Measurements from ENCODE around the gene CERS6.
A peak's percentile ranks its signal among the peaks of the same experiment; 100 is the strongest.
"Not testable (repeated sequence)": the region's sequence is repeated elsewhere in the genome, so short reads cannot be mapped to it uniquely, and the experiment has no call there.

The CERS6 gene

DNA sequence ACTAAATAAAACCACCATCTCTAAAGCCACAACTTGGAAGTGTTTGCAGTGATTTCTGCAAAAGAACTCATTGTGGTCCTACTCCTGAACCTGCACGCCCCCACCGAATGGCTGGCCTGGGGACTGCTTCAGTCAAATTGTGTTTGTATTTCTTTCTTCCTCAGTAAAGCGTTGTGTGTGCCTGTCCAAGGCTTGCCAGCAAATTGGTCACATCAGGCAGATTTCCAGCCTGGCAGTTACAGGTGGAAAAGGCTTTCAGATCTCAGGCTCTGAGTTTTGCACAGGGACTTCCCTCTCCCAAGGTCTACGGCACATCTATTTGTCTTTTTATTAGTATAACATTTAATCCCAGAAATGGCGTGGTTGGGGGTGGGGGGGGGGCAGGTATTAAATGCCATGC lies 292.4 kb downstream of the CERS6 start:
- no peak for DNase-seq

DNA sequence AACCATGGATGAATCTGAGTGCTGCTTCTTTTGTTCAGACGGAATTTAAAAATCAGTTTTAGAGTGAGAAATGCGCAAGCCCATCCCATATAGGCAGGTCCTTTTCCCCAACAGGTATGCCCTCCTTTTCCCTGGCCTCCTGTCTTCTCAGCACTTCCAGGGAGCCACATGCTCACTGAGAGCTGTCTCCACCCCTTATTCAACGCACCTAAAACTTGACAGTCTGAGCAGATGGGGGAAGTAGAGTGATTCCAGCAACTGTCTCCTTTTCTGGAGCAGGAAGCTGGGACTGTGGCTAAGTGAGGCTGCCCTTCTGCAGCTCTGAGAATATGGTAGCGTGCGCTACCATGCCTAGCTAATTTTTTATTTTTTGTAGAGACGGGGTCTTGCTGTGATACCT lies 293.2 kb downstream of the CERS6 start:
- no peak for DNase-seq

DNA sequence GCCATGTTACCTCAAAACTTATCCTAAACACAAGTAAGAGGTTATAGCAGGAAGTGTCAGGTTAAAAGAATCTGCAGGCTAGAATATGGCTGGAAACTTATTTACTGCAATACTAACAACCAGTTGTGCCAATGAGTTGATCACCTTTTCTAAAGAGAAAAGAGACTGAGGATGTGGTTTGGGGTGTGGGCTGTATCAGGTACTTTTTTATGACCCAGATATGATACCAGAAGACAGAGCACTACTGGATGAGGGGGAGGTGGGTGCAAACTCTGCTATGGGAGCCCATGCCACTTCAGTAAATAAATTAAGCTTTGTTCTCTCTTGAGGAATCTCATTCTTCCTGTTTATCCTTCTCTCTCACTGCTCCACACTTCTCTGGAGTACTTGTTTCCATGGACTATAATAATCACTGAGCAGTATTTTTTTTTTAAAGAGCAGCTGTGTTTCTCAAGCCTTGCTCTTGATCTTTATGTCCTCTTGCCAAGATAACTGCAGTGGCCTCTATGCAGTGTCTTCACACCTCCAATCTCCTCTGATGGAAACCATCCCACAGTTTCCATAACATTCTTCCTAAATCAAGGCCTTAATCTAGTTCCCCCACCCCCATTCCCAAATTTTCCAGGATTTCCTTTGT lies 295.1 kb downstream of the CERS6 start:
- DNase-seq, result no peak

DNA sequence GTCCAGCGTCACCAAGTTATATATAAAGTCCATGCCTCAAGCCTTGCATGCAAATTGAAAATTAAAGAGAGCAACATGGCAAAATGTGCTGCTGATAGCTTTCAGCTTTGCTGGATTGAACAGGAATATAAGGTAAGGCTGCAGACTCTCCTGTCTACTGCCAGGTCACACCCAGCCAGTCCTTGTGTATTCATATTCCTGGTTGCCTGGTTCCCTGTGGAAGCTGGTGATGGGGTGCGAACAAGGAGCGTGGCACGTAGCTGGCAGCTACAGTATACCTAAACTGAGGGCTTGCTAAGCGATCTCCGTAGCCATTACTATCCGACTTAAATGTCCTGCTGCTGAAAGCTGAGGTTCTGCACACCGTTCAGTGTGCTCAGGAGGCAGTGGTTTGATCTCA lies 296.3 kb downstream of the CERS6 start:
- DNase-seq, result no peak

DNA sequence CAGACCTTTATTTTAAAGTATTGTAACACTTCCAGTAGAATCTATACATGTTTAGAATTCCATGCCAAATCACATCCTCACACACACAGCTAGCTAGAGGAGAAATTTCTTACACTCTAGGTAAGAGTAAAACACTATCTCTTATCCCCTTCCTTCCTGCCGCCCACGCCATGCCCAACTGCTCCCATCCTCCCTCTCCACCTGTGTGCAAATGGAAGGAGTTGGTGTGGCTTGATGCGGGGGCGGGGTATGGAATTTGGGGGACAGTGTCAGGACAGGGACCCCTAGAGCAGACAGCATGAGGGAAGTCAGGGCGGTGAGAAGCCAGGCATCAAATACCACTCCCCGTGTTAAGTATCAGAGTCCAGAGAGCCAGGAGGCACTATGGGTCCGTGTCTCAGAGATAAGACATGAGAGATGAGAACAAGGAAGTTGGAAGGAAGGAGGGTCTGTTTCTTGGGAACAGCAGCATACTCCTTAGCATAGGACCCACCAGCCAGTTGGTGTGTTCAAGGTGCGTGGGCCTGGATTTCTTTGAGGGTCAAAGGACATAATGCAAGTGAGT lies 297.8 kb downstream of the CERS6 start:
- DNase-seq, result no peak

DNA sequence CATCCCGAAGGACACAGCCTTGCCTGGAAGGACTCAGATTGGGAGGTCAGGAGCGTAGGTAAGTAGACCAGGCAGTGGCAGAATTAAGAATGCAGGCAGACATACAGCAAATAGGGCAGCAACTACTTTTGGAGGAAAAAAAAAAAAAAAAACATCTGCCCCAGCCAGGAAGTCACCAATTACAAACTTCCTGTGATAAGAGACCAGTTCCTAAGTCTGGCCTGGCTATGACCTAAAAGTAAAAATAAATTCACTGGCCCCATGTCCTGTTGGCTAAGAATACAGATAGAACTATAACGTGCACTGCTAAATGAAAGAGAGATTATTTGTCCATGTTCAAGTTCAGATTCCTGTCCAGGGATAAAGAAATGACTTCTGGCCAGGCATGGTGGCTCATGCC lies 301.2 kb downstream of the CERS6 start:
- no peak for DNase-seq

DNA sequence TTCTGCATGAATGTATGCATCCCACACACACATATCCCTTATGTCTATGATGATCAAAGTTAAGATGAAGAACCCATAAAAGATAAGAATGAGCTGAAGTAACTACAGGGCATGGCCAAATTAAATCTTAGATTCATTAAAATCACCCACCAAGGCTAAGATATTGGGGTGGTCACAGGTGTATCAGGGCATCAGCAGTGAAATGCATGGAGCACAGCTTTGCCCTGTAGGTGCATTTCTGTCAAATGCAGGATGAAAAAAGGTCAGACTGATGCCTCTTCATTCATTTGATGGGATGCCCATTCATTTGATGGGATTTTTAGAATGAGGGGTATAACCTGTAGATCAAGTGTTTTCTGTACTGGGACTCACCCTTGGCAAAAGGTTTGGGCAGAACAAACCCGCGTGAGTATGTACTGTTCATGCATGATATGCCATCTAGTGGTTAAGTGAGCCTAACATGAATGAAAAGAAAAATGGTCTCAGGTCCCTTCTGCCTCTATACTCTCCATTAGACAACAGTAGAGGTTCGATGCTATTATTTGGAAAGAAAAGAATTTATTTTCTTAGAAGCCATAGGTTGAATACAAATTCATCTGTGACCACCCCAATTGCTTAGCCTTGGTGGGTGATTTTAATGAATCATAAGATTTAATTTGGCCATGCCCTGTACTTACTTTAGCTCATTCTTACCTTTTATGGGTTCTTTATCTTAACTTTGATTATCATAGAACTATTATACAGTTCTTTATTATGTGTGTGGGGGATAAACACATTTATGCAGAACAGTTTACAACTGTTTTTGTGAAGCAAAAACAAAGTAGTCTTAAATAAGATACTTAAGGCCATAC lies 303.1 kb downstream of the CERS6 start:
- no peak for DNase-seq

DNA sequence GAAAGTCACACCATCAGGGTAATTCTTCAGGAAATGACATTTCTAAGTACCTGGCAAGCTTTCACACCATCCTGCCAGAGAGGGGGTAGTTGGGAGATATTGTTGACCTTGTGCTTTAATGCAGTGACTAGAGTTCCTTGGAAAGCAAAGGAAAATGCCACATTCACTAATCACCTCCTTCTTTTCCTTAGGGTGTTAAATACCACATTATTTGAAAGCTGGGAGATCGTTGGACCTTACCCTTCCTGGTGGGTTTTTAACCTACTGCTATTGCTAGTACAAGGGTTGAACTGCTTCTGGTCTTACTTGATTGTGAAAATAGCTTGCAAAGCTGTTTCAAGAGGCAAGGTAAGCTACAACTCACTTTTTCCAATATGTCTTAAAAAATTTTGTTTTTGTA lies 309.3 kb downstream of the CERS6 start:
- DNase-seq, result no peak

DNA sequence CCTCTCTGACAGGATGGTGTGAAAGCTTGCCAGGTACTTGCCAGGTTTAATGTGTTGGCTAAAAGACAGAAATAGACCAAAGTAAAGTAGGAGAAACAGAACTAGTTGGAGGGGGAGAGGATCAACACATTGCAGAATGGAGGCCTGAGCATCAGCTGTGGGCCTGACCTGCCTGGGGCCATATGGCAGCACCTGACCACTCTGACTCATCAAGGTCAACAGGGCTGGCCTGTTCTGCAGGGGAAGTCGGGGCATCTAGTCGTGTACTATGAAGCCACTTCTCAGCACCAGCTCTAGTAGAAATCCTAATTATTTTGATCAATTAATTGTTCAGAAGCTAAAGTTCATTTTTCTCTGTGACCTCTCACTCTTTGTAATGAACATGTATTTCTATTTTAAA lies 310.5 kb downstream of the CERS6 start:
- no peak for DNase-seq

DNA sequence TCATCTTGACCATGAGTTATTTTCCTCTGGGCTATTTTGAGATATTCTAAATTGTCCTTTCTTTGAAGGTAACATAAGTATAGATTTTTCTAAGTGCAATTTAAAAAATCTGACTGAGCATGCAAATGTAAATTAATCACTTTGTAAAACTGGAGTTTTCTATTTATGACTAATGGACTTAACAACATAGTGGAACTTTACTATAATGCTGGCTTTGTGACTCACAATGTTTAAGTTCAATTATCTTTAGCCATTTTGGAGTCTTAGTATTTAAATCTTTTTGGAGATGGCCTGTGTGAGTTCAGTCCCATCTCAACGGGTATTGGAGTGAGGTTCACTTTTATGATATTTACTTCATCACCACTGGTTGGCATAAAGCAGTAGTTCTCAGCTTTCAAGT lies 311.2 kb downstream of the CERS6 start:
- no peak for DNase-seq

DNA sequence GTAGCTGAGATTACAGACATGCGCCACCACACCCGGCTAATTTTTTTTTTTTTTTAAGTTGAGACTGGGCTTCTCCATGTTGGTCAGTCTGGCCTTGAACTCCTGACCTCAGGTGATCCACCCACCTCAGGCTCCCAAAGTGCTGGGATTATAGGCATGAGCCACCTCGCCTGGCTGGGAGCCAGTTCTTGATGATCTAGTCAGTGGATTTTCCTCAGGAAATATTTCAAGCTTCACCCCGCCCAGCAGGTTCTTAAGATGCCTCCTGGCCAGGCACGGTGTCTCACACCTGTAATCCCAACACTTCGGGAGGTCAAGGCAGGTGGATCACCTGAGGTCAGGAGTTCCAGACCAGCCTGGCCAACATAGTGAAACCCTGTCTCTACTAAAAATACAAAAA lies 312.3 kb downstream of the CERS6 start:
- DNase-seq, result not testable (repeated sequence)

DNA sequence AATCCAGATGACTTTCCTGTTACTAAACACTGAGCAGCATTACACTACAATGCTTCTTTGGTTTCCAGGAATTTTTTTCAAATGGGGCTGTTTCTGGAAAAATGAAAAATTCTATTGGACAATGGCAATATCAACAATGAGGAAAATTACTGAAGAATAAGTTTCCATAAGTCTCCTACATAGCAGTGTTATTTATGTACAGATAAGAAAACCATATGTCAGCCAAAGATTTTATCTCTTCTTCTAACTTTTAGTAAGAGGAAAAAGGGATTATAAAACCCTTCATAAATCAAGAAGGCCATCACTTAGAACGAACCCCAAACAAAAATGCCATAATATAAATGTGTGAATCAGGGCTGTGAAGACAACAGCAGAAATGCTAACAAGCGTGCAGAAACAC lies 314.7 kb downstream of the CERS6 start:
- DNase-seq, result no peak

DNA sequence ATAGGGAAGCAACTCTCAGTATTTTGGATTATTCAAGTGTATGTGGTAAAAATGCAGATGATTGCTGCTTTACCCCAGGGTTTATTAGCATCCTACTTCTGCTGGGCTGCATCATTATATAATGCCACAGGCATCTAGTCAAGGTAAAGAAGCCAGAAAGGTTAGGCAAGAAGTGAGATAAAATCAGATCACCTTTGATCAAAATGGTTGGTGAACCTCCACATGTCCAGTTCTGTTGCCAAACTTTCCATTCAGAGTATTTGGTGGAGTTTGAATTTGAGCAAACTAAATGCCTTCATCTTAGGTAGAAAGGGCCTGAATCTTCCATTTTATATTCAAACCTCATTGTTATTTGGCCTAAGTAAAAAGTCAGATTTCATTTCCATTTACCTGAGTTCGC lies 316.6 kb downstream of the CERS6 start:
- no peak for DNase-seq

DNA sequence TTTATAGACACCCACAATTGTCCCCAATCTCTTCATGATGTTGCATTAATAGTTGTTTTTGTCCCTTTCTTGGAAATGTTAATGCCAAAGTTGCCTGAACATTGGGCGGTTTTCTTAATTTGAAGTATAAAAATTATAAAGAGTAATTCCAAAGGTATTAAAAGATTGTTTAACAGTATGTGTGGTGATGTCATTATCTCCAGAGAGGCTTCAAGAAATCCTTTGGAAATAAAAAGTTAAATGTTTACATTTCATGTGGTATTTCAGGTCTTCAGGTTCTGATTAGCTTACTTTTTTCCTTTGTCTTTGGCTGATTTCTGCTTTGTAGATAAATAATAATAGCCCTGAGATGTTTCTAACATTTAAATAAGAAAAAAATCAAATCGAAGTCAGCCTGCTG lies 317.1 kb downstream of the CERS6 start:
- DNase-seq, result no peak

DNA sequence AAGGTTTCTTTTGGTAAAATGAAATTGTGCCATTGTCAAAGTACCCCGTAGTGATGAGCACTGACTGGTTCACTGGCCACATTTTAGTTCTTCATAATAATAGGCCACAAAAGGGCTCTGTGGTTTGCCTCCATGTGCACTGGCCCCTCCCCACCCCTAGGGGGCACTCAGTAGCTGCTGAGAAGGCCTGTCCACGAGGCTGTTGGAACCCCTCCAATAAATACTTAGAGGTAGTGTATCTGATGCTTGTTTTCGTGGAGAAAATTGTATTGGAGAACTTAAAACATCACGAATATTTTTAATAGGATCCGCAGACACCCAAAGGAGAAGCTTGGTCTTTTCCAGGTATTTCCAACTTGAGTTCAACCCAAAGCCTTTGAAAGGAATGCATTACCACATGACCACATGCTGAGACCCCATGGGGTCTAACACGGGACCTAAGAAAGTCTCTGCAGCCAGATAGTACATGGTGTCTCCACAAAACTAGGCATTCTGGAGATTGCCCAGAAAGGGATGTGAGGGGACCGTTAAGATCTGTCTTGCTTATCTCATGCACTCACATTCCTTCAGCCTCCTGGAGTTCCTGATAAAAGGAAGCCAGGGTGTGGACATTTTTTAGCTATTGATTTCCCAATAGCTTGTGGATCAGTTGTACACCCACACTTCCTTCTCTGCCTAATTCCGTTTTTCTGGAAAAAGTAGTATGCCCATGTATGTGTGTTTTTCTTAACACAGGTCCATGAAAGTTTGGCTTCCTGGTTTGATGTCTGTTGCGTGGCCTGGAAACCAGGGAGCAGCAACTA lies 317.8 kb downstream of the CERS6 start:
- peak; percentile 13 for DNase-seq

DNA sequence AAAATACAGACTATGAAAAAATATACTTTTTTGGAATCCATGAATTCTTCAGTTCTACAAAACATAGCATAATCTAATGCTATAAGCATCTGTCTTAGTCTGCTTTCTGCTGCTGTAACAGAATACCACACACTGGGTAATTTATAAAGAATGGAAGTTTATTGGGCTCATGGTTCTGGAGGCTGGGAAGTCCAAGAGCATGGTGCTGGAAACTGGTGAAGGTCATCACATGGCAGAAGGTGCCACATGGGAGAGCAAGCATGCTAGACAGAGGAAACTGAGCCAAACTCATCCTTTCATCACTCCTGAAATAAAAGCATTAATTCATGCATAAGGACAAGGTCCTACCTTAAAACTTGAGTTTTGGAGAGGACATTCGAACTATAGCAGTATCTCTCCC lies 319.8 kb downstream of the CERS6 start:
- no peak for DNase-seq

DNA sequence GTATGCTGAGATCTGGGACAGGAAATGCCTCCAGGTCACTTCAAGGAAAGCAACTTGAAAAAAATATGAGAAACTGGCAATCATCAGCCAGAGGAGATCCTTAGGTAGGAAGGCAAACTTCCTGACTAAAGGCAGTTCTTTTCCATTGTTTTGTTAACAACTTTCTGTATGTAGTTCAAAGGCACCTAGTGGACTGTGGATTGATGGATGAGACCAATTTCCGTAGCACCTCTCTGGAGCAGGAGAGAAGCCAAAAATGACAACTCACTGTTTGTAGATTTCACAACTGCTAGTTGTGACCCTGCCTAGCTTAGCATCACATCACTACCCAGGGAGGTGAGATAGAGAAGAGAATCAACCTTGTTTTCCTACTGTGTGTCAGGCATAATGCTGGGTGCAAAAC lies 324.6 kb downstream of the CERS6 start:
- no peak for DNase-seq

DNA sequence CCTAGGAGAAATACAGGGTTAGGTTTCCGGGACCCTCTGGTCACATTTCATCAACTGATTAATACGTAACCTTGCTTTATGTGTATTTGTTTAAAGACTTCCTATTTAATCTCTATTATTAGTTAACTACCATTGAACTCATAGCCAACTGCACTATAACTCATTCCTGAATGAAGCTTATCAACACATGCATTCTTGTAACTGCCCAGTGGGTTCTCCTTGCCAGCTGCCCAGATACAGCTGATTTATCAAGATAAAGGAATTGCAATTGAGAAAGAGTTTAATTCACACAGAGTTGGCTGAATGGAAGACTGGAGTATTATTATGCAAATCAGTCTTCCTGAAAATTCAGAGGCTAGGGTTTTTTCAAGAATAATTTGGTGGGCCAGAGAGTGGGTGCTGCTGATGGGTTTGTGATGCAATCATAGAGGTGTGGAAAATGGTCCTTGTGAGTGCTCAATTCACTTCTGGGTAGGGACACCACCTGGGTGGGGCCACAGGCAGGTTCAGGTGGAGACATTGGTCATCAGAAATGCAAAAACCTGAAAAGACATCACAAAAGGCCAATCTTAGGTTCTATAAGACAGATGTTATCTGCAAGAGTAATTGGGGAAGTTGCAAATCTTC lies 325.2 kb downstream of the CERS6 start:
- DNase-seq, result no peak

DNA sequence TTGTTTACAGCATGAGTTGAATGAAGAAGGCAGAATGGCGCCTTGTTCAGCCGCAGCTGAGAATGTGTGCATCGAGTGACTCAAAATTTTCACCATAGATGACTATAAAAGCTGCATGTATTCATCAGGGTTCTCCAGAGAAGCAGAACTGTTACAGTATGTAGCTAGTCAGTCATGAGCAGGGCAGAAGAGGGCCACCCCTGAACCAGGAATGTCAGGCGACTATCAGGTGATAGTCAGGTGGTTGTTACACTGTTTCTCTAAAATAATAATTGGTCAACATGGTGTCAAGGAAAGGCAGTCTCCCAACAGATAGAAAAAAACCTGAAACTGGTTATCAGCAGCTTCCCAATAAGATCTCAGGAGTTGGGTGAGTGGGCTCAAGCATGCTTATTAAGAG lies 326.2 kb downstream of the CERS6 start:
- no peak for DNase-seq

DNA sequence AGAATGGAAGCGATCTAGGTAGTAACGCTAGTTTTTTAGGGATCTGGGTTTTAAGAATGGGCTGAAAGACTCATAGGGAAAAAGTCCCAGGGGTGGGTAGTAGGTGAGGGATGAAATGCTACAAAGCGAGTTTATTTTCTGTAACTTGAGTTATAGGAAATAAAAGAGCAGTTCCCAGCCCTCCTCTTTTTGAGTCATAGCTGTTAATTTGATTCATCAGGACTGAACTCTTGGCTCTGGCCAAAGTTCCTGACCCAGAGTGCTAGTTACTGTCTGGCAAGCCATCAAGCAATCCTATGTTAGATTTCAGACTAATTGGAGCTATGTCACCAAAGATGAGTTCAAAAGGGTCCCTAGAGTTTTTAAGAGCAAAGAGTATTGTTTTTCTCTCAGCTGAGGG lies 328.9 kb downstream of the CERS6 start:
- no peak for DNase-seq

DNA sequence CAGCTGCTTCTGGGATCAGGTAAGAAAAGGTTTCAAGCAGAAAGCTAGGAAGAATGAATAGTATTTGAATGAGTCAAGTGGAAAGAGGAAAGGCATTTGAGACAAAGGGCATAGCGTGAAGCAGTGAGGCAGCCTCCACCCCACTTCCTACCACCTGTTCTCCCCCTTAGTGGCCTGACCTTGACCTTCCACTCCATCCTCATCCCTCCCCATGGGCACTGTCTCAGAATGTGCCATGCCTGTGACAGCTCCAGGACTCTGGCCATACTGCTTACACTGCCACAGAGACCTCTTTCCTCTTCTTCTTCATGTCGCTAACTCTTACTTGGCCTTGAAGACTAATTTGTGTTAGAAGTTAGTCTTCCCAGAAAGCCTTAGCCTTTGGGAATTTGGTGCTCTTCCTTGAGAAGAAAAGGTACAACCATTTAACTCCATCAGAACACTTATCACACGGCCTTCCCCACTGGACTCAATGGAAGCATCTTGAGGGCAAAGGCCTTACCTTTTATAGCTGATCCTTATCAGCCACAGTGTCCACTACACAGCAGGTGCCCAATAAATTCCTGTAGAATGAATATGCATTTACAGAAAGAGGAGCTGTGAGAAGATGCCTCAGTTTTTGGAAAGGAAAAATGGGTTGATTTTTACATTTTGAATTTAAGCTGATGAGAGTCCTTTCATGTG lies 331.2 kb downstream of the CERS6 start:
- DNase-seq, result no peak

DNA sequence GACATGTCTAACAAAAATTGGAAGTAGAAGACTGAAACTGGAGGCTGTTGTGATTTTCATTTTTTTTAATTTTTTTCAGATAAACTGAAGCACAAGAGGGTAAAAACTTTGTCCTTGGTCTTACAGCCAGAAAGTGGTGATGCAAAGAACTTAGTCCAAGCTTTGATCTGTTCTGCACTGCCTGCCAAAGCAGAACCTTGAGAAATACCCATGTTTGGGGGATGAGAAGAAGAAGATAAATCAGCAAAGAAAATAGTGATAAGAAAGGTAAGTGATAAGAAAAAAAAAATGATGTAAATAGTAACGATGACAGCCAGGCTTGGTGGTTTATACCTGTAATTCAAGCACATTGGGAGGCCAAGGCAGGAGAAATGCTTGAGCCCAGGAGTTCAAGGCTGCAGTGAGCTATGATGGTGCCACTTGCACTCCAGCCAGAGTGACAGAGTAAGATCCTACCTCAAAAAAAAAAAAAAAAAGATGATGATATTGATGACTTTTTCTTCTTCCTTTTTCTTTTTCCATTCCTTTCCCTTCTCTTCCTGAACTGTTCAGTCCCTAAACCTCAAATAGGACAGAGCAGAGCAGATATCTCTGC lies 331.8 kb downstream of the CERS6 start:
- DNase-seq, result no peak
